Activated CD8-positive, alpha-beta T cell treated with anti-CD3 and anti-CD28 coated beads for 36 hours (primary cell): ENCODE data around the gene KRTAP5-6. TPM values are rescaled to one million over a fixed set of nuclear protein-coding genes. Genes with fewer than 3 reads are reported as not detected.

Experiments used
- ATAC-seq: fragments of 200-7000 bp; cut with Tn5 transposase; one replicate; pipeline ENCODE4 v1.10.0; 2021; ENCODE audit warnings: mild to moderate bottlenecking, moderate library complexity
- CTCF ChIA-PET: fragments of 350-600 bp; sonication (Branson Sonifier 250); formaldehyde crosslinking; loops from one replicate; lab custom pipeline; 2021; ENCODE audit warnings: antibody characterized with exemption; lab: Charles Lee
- POLR2A ChIA-PET: fragments of 350-600 bp; sonication (Branson Sonifier 250); formaldehyde crosslinking; loops from one replicate; lab custom pipeline; 2021; ENCODE audit warnings: antibody characterized with exemption; lab: Charles Lee
- DNase-seq: peaks from one replicate; pipeline ENCODE4 v3.0.0-alpha.2; 2020
- H3K27ac Mint-ChIP-seq: one replicate; pipeline ENCODE4 v1.8.0; 2021; ENCODE audit warnings: mild to moderate bottlenecking, mixed read lengths
- H3K27me3 Mint-ChIP-seq: one replicate; pipeline ENCODE4 v1.8.0; 2021; ENCODE audit warnings: mixed read lengths
- H3K36me3 Mint-ChIP-seq: one replicate; pipeline ENCODE4 v1.8.0; 2021; ENCODE audit warnings: low read depth, mixed read lengths
- H3K4me1 Mint-ChIP-seq: one replicate; pipeline ENCODE4 v1.8.0; 2021; ENCODE audit warnings: low read depth, mixed read lengths
- H3K4me3 Mint-ChIP-seq: one replicate; pipeline ENCODE4 v1.8.0; 2021; ENCODE audit warnings: mild to moderate bottlenecking, moderate library complexity, mixed read lengths
- H3K9me3 Mint-ChIP-seq: one replicate; pipeline ENCODE4 v1.8.0; 2021; ENCODE audit warnings: mixed read lengths
- intact Hi-C: fragments of 100-400 bp; cut with micrococcal nuclease; formaldehyde crosslinking; loops from one replicate; pipeline ENCODE4 v1.10.0; 2022
- total RNA-seq, 2 experiments: library from RNA; stranded (reverse); gene quantifications; one replicate each; pipeline ENCODE4 v1.2.3, GENCODE V29; 2021
- TF ChIP-seq, protein P1 (sequence below): fragments of 200-600 bp; IDR thresholded peaks from one replicate; pipeline ENCODE4 v1.8.0; 2022; ENCODE audit warnings: antibody characterized with exemption, mild to moderate bottlenecking

The KRTAP5-6 gene
- total RNA-seq, 2 experiments from 2014 or later: not detected

DNA sequence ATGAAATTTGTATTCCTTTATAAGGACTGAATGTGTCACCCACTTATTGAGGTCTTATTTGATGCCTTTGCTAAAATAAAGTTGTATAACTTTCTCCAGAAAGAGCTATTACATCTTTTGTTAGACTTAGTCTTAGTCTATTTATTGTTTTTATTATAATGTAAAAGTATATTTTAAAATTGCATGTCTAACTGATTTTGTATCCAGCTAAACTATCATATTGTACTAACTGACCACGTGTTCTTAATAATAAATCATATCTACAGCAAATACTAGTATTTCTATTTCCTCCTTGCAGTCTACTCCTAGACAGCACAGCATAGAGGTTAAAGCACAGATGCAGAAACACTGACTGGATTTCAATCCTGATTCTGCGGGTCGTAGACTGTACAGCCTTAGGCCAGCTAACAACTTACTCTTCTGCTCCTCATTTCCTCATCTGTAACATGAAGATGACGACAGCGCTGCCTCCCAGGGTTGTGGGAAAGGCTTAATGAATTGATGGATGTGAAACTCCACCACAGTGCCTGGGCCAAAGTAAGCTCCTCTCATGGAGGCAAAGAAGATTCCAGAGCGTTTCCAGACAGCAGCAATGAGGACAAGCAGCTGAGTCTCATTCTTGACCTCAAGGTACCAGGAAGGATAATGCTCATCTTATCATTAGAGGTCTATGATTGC, 40.2 kb downstream of the KRTAP5-6 start:
- no peak for ATAC-seq
- CTCF ChIA-PET: interaction anchor here (0.9 to 2.1 kb wide), 2 partner anchors 27 to 43 kb away, joined by 3 to 8 read pairs; no protein-coding TSS in a partner anchor
- Mint-ChIP-seq H3K27me3 (peaks cover 6% of the 10 kb centered on the region), H3K4me3 (no peak overlapping the region), H3K27ac (no peak overlapping the region), H3K9me3 (peaks cover 15% of the 10 kb centered on the region), H3K4me1 (peaks cover 14% of the 10 kb centered on the region), H3K36me3 (peaks cover 5% of the 10 kb centered on the region)
- DNase-seq: no peak
- POLR2A ChIA-PET: interaction anchor here (0.7 to 1.1 kb wide), 2 partner anchors 11 to 486 kb away, joined by 3 read pairs; no protein-coding TSS in a partner anchor
- intact Hi-C loops: no loop called here
- TF ChIP-seq, protein P1, sequence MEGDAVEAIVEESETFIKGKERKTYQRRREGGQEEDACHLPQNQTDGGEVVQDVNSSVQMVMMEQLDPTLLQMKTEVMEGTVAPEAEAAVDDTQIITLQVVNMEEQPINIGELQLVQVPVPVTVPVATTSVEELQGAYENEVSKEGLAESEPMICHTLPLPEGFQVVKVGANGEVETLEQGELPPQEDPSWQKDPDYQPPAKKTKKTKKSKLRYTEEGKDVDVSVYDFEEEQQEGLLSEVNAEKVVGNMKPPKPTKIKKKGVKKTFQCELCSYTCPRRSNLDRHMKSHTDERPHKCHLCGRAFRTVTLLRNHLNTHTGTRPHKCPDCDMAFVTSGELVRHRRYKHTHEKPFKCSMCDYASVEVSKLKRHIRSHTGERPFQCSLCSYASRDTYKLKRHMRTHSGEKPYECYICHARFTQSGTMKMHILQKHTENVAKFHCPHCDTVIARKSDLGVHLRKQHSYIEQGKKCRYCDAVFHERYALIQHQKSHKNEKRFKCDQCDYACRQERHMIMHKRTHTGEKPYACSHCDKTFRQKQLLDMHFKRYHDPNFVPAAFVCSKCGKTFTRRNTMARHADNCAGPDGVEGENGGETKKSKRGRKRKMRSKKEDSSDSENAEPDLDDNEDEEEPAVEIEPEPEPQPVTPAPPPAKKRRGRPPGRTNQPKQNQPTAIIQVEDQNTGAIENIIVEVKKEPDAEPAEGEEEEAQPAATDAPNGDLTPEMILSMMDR: no peak

DNA sequence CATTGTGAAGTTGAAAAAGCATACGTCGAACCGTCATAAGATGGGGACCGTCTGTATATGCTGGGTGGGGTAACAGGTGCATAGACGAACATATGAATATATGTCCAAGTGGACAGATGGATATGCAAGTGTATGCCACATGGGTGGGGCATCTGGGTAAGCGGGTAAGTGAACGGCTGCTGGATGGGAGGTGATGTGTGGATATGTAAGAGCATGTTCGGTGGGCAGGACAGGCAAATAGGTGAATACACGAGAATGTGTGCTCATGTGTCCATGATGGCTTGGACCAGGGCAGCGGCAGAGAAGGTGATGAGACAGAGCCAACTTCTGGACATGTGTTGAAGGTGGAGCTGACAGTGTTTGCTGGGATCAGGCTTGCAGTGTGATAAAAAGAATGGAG, 41.4 kb downstream of the KRTAP5-6 start:
- TF ChIP-seq, protein P1: no peak
- H3K4me3 Mint-ChIP-seq: no peak overlapping the region
- H3K36me3 Mint-ChIP-seq: peaks cover 5% of the 10 kb centered on the region
- ChIA-PET POLR2A (no interaction called here), CTCF (interaction anchor here (2.1 kb wide), 1 partner anchor 44 kb away, joined by 8 read pairs; no protein-coding TSS in a partner anchor)
- no peak for DNase-seq
- no peak overlapping the region for H3K27ac Mint-ChIP-seq
- peaks cover 6% of the 10 kb centered on the region for H3K27me3 Mint-ChIP-seq
- ATAC-seq: no peak
- intact Hi-C loops: no loop called here
- H3K9me3 Mint-ChIP-seq: peaks cover 15% of the 10 kb centered on the region
- H3K4me1 Mint-ChIP-seq: peaks cover 11% of the 10 kb centered on the region

DNA sequence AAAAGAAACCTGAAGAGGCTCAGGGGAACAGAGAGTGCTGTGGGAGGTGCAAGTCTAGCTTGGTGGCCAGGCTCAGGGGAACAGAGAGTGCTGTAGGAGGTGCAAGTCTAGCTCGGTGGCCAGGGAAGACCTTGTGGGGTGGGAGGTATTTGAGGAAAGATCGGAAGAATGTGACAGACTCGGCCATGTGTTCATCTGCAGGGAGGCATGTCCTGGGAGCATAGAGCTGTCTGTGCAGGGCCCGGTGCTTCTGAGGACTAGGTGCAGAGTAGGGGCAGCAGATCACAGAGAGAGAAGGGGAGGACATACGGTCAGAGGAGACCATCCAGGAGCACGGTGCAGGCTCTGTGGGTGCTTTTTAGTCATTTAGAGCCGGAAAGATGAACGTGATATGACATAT, 42.6 kb downstream of the KRTAP5-6 start:
- TF ChIP-seq, protein P1: no peak
- peaks cover 5% of the 10 kb centered on the region for H3K36me3 Mint-ChIP-seq
- ChIA-PET POLR2A (no interaction called here), CTCF (interaction anchor here (1.1 to 1.3 kb wide), 2 partner anchors 15 to 93 kb away, joined by 3 read pairs; no protein-coding TSS in a partner anchor)
- H3K4me3 Mint-ChIP-seq: no peak overlapping the region
- no peak for DNase-seq
- no peak for ATAC-seq
- intact Hi-C loops: no loop called here
- H3K9me3 Mint-ChIP-seq: peaks cover 15% of the 10 kb centered on the region
- no peak overlapping the region for H3K27ac Mint-ChIP-seq
- peaks cover 2% of the 10 kb centered on the region for H3K27me3 Mint-ChIP-seq
- H3K4me1 Mint-ChIP-seq: no peaks in the 10 kb centered on the region

DNA sequence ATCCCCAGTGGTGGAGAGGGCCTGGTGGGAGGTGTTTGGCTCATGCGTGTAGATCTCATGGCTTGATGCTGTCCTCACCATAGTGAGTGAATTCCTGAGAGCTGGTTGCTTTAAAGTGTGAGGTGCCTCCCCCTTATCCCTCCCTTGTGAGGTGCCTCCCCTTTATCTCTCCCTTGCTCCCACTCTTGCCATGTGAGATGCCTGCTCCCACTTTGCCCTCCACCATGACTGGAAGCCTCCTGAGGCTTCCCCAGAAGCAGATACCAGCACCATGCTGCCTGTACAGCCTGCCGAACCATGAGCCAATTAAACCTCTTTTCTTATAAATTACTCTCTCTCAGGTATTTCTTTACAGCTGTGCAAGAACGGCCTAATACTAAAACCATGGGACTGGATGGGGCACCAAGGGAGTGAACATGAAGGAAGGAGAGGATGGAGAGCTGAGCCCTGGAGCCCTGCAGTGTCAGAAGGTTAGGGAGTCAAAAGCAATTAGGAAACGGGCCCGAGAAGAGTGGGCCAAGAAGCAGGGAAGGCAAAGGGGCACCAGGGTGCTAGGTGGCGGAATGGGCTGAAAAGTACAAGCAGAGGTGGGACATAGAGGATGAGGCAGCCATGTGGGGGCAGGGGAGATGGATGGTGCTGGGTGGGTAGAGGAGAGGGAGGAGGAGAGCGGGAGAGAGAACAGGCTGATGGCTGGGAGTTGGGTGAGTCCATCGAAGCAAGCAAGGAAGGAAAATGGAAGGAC, 44.0 kb downstream of the KRTAP5-6 start:
- Mint-ChIP-seq H3K36me3 (peaks cover 5% of the 10 kb centered on the region), H3K9me3 (peaks cover 12% of the 10 kb centered on the region), H3K27ac (no peak overlapping the region), H3K4me3 (no peak overlapping the region), H3K4me1 (no peaks in the 10 kb centered on the region), H3K27me3 (peaks cover 2% of the 10 kb centered on the region)
- ChIA-PET CTCF (interaction anchor here (1.3 kb wide), 1 partner anchor 92 kb away, joined by 3 read pairs; no protein-coding TSS in a partner anchor), POLR2A (interaction anchor here (1.3 kb wide), 1 partner anchor 17 kb away, joined by 4 read pairs; no protein-coding TSS in a partner anchor)
- TF ChIP-seq, protein P1: no peak
- intact Hi-C loops: no loop called here
- DNase-seq (no peak), ATAC-seq (no peak)
